Osteocyte (in vitro differentiated cells): Measurements from ENCODE around the gene STIP1. TPM values are rescaled to one million over a fixed set of nuclear protein-coding genes. Genes with fewer than 3 reads are reported as not detected.
A peak's percentile ranks its signal among the peaks of the same experiment; 100 is the strongest.

ENCODE experiments used
- DNase-seq: peaks from one replicate; pipeline ENCODE4 v3.0.0; 2021; ENCODE audit warnings: mixed read lengths; ENCODE audit not compliant: unreplicated experiment; ENCODE audit errors: extremely low spot score
- H3K27ac Mint-ChIP-seq: one replicate; pipeline ENCODE4 v1.8.0; 2021; ENCODE audit warnings: mild to moderate bottlenecking, mixed read lengths; ENCODE audit not compliant: unreplicated experiment
- H3K27me3 Mint-ChIP-seq: one replicate; pipeline ENCODE4 v1.8.0; 2021; ENCODE audit warnings: mixed read lengths; ENCODE audit not compliant: unreplicated experiment
- H3K36me3 Mint-ChIP-seq: one replicate; pipeline ENCODE4 v1.8.0; 2021; ENCODE audit warnings: mixed read lengths; ENCODE audit not compliant: unreplicated experiment
- H3K4me1 Mint-ChIP-seq: one replicate; pipeline ENCODE4 v1.8.0; 2021; ENCODE audit warnings: mixed read lengths; ENCODE audit not compliant: unreplicated experiment
- H3K4me3 Mint-ChIP-seq: one replicate; pipeline ENCODE4 v1.8.0; 2021; ENCODE audit warnings: mild to moderate bottlenecking, moderate library complexity, mixed read lengths; ENCODE audit not compliant: unreplicated experiment
- H3K9me3 Mint-ChIP-seq: one replicate; pipeline ENCODE4 v1.8.0; 2021; ENCODE audit warnings: mixed read lengths; ENCODE audit not compliant: unreplicated experiment
- CTCF ChIP-seq: fragments of 200-600 bp; sonication (generic); IDR thresholded peaks from 2 replicates; pipeline ENCODE4 v1.5.0; 2021; ENCODE audit warnings: antibody characterized with exemption, mild to moderate bottlenecking, moderate library complexity
- total RNA-seq: library from RNA; stranded (reverse); gene quantifications from 2 replicates; pipeline ENCODE4 v1.2.1, GENCODE V29; 2021

Gene STIP1
- total RNA-seq, 1 donor from 2014 or later: 109 TPM

GRCh38 chr11:64152841-64153691 is 32.9 kb upstream of the STIP1 start:
- peak; percentile 90 for DNase-seq
- Mint-ChIP-seq H3K9me3 (no peaks in the 10 kb centered on the region), H3K4me1 (peaks cover 14% of the 10 kb centered on the region), H3K27ac (no peak overlapping the region), H3K36me3 (peaks cover 3% of the 10 kb centered on the region), H3K27me3 (peaks cover 2% of the 10 kb centered on the region), H3K4me3 (no peak overlapping the region)
- TF ChIP-seq CTCF: peak; percentile 100

GRCh38 chr11:64153812-64154211 is 32.2 kb upstream of the STIP1 start:
- Mint-ChIP-seq H3K4me3 (no peak overlapping the region), H3K4me1 (peaks cover 10% of the 10 kb centered on the region), H3K36me3 (peaks cover under 1% of the 10 kb centered on the region), H3K27ac (no peak overlapping the region), H3K9me3 (no peaks in the 10 kb centered on the region), H3K27me3 (peaks cover 2% of the 10 kb centered on the region)
- TF ChIP-seq CTCF: no peak
- no peak for DNase-seq

- Mint-ChIP-seq H3K4me3 (no peak overlapping the region), H3K36me3 (no peaks in the 10 kb centered on the region), H3K4me1 (peaks cover 10% of the 10 kb centered on the region), H3K27me3 (peaks cover 2% of the 10 kb centered on the region), H3K27ac (no peak overlapping the region), H3K9me3 (no peaks in the 10 kb centered on the region)
- no peak for TF ChIP-seq CTCF
- DNase-seq: no peak
Measured at GRCh38 chr11:64156235-64157011, 29.5 kb upstream of the STIP1 start.

GRCh38 chr11:64157631-64158394 is 28.2 kb upstream of the STIP1 start:
- Mint-ChIP-seq H3K4me3 (no peak overlapping the region), H3K36me3 (no peaks in the 10 kb centered on the region)

More at GRCh38 chr11:64157631-64158394, 28.2 kb upstream of the STIP1 start:
- Mint-ChIP-seq H3K27ac (no peak overlapping the region), H3K4me1 (peaks cover 10% of the 10 kb centered on the region), H3K27me3 (peaks cover 2% of the 10 kb centered on the region), H3K9me3 (no peaks in the 10 kb centered on the region)
- DNase-seq: no peak
- no peak for TF ChIP-seq CTCF
